ENCODE data around the gene PPFIA2. TPM values are rescaled to one million over a fixed set of nuclear protein-coding genes. Genes with fewer than 3 reads are reported as not detected.

Gene PPFIA2
- total RNA-seq, 2 donors from 2014 or later = 22.6 to 62.6 TPM

DNA sequence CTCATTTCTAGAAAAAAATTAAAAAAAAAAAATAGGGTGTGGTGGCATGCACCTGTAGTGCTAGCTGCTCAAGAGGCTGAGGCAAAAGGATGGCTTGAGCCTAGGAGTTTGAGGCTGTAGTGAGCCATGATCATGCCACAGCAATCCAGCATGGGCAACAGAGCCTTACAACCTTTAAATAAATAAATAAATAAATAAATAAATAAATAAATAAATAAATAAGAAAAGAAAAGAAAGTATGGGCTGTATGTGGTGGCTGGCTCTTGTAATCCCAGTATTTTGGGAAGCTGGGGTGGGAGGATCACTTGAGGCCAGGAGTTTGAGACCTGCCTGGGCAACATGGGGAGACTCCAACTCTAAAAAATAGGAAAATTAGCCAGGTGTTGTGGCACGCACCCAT lies 373.0 kb downstream of the PPFIA2 start:
- intact Hi-C loops (cut with DNase I) = no loop called here
- DNase-seq (ENCODE audit: low spot score) = no peak

DNA sequence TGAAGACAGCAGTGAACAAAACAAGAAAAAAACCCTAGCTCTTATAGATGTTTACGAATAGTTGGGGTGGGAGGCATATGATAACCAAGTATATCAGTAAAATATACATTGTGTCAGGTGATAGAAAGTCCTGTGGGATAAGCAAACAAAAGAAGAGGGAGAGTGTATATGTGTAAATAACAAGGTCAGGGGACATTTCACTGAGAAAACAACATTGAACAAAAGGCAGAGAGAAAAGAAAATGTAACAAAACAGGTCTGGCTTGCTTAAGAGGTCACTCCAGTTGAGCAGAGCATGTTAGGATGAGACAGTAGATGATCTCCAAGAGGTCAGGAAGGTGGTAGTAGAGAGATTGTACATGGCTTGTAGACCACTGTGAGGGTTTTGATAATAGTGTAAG lies 377.2 kb downstream of the PPFIA2 start:
- DNase-seq (ENCODE audit: low spot score) = no peak
- intact Hi-C loops (cut with DNase I) = no loop called here

DNA sequence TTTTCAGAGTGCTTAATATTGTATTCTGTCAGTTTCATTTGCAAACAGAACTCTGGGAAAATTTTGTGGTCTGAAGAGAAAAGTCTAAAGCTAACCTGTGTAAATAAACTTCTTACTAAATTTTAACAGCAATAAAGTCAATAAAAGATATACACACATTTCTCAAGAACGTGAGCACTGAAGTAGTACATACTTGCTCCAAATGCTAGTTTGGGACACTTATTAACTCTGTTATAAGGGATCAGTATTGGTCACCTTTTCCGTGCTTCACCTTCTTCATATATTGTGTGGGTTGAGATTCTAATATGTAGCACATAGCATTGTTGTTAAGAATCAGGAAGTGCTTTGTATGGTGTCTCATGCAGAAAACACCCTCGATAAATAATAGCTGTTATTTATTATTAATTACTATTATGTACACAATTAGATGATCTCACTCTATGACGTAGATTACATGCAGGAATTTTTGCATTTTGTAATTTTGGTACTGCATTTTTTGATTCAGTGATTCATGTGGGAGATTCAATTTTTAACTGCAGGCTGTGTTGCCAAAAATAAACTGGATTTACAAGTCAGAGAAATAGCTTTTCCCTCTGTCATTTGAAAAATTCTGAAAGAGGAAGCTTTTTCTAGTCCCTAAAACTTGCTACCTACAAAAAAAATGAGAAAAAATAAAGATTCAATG lies 380.4 kb downstream of the PPFIA2 start:
- no peak for DNase-seq (ENCODE audit: low spot score)
- intact Hi-C loops (cut with DNase I) = no loop called here

DNA sequence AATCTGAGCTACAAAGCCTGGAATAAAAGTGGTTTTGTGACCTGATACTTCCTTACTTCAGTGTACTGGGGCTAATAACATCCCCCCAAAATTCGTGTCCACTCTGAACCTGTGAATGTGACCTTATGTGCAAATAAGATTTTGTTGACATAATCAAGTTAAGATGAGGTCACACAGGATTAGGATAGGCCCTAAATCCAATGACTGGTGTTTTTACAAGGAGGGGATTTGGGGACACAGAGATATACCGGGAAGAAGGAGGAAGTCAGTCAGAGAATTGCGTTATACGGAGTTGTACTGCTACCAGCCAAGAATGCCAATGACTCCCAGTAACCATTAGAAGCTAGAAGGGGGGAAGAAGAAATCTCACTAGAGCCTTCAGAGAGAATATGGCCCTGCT lies 381.4 kb downstream of the PPFIA2 start:
- DNase-seq (ENCODE audit: low spot score) = no peak
- intact Hi-C loops (cut with DNase I) = no loop called here

DNA sequence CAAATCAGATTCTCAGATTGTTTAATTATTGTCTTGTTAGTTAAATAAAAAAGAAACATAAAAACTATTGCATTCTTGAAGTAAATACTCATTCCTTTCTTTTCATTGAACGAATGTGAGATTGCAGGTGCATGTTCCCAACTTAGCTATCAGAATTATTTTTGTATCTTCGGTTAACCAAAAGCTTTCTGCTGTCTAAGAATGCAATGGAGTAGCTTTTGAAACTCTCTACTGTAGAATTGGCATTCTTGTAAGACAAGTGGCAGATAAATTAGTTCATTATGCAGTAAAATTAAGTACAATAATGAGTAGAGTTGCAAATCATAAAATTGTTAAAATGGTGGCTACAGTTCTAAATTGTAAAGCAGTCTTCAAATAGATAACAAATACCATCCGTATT lies 383.2 kb downstream of the PPFIA2 start:
- no peak for DNase-seq (ENCODE audit: low spot score)
- intact Hi-C loops (cut with DNase I) = no loop called here

DNA sequence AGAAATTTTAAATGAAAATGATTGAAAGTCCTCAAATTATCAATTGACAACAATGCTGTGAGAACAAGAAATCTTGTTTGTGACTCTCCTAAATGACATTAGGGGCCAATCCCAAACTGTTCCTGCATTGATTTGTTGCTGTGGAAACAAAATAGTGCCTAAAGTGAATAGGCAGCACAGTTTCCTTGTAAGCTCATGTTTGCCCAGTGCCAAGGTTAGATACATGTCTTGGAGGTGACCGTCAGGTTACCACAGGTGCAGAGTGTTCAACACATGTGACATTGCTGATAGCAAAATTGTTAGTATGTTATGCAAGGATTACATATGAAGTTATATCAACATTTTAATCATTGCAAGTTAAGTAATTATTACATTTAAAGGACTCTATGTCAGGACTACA lies 388.7 kb downstream of the PPFIA2 start:
- DNase-seq (ENCODE audit: low spot score) = no peak
- intact Hi-C loops (cut with DNase I) = no loop called here

DNA sequence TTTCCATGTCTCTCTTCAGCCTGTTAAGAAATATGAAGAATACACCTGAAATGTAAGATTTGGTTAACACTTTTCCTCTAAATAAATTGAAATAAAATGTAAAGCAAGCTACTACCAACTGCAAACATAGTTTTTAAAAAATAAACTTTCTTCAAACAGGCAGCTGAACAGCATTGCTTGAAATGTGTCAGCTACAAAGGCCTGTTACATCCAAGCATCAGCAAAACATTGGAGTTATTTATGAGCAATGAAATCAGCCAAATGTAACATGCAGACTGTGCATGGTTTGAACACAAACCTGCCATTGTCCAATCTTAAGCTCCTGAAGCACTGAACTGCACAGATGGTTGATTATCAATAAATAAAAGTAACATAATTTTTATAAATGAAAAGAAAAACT lies 390.0 kb downstream of the PPFIA2 start:
- DNase-seq (ENCODE audit: low spot score) = no peak
- intact Hi-C loops (cut with DNase I) = no loop called here

DNA sequence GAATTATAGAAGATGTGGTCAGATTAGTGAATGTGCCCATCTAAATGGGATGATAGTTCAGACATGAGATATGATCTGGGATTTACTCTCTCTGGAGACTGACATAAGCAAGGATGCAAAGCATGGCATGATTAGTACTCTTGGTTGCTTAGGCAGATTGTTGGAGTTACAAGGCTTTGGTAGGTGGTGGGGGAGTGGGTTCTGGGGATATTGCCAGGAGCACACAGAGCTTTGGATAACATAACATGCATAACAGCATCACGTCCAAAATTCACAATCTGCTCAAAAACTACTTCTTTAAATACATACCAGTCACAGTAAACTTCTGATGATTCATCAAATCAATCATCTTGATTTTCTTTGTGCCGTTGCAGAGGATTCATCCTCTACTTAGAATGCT lies 393.9 kb downstream of the PPFIA2 start:
- no peak for DNase-seq (ENCODE audit: low spot score)
- intact Hi-C loops (cut with DNase I) = no loop called here

DNA sequence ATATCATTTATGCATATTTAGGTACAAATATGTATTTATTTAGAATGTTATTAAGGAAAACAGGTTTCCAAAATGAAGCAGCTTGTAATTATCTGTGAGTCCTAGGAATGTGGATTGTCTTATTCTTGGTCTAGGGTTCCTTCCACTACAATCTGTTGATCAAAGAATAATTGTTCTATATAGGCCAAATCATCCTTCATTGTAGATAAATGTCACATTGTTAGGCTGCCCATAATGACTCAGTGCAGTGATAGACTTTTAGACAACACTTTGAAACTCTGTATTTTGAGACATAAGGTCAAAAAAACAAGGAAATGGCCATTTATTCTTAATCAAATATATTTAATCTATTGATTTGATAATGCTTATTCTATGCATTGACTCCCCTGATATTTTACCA lies 398.2 kb downstream of the PPFIA2 start:
- intact Hi-C loops (cut with DNase I) = no loop called here
- DNase-seq (ENCODE audit: low spot score) = no peak

DNA sequence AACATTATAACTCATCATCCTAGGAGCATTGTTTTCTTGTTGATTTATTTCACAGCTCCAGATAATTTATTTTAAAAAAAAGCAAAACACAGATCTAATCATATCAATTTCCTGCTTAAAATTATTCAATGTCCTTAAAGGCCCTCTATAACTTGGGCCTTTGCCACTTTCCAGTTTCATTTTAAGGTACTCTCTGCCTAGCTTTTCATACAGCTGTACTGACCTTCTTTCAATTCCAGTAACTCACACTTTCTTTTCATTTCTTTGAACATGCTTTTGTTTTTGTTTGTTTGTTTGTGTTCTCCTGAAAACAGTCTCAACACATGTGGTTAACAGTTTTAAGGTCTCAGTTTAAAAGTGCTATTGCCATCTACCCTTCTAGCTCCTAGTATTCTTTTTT lies 399.4 kb downstream of the PPFIA2 start:
- no peak for DNase-seq (ENCODE audit: low spot score)
- intact Hi-C loops (cut with DNase I) = no loop called here

DNA sequence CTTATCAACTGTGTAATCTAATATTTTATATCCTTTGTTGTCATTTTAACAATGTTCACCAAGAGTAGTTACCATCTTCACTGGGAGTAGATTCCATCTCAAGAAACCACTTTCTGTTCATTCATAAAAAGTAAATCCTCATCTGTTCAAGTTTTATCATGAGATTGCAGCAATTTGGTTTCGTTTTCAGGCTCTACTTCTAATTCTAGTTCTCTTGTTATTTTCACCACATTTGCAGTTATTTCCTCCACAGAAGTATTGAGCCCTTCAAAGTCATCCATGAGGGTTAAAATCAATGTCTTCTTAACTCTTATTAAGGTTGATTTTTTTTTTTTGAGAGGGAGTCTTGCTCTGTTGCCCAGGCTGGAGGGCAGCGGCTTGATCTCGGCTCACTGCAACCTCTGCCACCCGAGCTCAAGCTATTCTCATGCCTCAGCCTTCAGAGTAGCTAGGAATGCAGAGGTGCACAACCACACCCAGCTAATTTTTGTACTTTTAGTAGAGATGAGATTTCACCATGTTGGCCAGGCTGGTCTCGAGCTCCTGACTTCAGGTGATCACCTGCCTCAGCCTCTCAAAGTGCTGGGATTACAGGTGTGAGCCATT lies 404.7 kb downstream of the PPFIA2 start:
- no peak for DNase-seq (ENCODE audit: low spot score)

DNA sequence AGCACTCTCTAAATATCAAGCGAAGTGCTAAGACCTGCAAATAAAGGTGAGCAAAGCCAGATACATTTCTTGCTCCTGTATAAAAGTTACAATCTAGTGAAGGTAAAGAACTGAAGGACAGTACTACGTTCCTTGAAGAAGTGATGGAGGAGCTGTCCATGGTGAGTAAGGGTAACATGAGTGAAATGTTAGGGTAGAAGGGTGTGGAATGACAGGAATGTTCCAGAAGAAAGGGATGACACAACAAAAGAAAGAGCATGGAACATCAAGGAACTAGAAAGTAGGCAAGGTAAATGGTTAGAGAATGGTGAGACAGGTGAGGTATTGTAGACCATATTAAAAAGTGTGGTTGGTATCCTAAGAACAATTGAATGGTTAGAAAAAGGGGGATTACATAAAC lies 408.8 kb downstream of the PPFIA2 start:
- intact Hi-C loops (cut with DNase I) = no loop called here
- no peak for DNase-seq (ENCODE audit: low spot score)

More for the DNA sequence above, 404.7 kb downstream of the PPFIA2 start:
- intact Hi-C loops (cut with DNase I) = no loop called here

DNA sequence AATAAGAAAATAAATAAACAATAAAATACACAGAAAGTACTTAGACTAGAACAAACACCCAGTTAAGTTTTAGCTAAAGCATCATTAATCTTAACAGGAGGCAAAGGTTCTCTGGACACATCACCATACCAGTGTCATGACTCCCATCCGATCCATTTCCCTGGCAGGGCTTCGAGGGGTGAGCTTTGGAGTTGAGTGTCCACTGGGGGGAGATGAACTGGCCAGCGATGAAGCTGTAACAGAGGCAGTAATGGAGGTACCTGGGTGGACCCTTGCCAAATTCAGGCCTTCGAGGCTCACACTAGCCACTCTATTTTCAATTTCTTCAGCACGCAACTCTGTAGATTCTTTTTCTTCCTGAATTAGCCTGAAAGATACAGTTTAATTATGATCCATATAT lies 411.7 kb downstream of the PPFIA2 start:
- intact Hi-C loops (cut with DNase I) = no loop called here
- DNase-seq (ENCODE audit: low spot score) = no peak

DNA sequence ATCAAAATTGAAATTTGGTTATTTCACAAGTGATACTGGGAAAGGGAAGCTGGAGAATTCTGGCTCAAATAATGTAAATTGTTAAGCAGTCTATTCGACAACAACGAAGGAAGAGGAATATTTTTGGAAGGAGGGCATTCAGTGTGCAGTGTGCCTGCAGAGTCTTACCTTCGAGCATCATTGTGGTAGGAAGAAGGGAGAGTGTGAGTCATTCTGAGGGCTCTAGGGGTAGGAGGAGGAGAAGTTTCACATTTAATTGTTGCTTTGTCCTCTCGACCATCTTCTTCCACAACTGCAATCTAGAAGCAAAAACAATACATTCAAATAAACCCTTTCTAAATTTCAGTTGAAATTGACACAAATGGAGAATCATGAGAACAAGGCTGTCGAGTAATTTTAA lies 418.2 kb downstream of the PPFIA2 start:
- intact Hi-C loops (cut with DNase I) = no loop called here
- no peak for DNase-seq (ENCODE audit: low spot score)

DNA sequence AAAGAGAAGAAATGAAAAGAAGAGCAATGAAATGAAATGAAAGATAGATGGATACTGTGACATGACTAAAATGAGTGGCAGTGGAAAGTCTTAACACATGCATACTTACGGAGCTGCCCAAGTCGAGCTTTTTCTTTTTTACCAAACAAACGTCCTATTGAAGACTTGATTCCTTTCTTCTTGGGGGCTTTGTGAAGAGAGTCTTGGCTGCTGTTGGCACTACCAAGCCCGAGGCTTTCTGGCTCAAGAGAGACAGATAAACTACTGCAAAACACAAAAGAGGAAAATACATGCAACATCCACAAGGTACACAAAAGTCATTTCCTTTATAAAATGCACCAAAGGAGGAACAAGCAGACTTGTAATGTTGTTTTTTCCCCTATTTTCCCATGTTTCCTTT lies 420.1 kb downstream of the PPFIA2 start:
- intact Hi-C loops (cut with DNase I) = no loop called here
- DNase-seq (ENCODE audit: low spot score) = no peak

DNA sequence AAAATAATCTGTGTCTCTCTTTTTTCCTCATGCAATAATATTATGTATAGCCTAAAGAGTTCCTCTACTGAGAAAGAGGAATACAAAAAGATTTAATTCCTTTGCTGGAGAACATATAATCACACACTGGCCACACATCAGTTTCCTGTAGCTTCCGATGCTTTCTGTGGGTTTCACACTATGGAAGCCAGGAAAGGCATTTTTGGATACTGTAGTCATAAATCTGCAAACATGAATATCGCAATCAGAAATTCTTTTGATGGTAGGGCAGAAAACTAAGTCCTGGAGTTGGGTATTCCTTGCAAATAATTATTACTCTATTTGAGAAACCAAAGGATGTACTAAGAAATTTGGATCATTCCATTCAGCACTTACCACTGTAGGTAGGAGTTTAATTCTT lies 421.3 kb downstream of the PPFIA2 start:
- no peak for DNase-seq (ENCODE audit: low spot score)
- intact Hi-C loops (cut with DNase I) = no loop called here

DNA sequence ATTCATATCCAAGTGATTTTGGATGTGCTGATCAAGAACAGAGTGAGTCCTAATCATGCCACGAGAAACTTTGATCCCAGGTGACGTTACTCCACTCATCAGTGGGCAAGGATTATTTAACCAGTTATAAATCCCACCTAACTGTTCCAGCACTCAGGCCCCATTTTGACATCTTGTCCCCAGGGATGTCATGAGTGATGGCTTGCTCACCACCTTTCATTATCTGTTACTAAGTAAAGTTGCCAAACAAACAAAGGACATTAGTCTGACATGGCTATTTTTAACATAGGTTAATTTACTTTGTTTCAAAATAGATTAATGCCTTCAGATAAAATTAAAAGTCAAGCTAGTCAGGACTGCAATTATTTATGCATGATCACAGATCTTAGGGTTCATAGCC lies 425.3 kb downstream of the PPFIA2 start:
- DNase-seq (ENCODE audit: low spot score) = no peak
- intact Hi-C loops (cut with DNase I) = no loop called here

DNA sequence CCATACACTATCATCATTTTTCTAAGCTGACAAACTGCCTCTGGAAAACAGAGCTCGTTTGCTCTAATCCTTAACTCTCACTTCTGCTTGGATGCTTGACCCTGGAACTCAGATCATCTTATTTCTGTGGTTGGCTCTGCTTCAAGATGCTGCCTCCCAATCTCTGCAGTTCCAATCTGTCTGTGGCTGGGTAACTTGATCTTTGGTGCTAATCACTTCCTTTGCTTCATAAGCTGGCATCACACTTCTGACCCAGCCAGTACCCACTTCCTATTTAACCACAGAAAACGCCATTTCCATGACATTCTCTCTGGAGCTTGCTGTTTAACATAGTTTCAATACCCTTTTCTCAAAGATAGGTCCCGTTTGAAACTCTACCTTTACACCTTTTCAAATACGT lies 427.1 kb downstream of the PPFIA2 start:
- intact Hi-C loops (cut with DNase I) = no loop called here
- no peak for DNase-seq (ENCODE audit: low spot score)

DNA sequence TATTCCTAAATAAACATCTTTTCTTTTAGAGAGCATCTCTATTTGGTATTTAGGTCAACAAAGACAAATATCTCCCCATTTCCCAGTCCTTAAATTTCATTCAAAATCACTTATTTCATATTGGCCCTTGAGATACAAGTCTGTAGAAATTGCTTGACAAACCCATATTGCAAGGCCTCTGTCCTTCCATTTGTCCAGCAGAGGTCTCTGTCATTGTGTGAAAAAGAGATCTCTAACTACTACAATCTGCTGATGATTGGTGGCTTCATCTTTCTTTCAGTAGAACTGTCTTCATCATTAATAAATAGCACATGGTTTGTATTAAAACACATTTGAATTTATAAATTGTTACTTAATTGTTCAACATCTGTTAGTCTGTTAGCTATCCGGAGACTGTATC lies 428.7 kb downstream of the PPFIA2 start:
- intact Hi-C loops (cut with DNase I) = no loop called here
- DNase-seq (ENCODE audit: low spot score) = no peak

DNA sequence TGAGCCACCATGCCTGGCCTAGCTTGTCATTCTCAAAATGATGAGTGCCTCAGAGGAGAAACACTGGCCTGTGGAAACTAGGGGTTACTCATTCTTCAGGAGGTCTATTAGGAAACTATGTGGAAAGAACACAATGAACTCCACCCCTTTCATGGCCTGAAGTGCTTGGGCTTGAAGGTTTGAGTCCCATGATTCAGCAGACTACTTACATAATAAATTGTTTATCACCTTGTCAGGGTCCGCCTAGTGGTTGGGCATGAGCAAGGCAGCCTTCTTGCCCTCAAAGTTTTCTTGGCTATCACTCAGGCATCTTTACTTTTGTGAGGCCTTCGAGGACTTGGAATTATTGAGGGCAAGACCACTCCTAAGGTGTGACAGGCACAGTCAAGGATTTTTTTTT lies 430.1 kb downstream of the PPFIA2 start:
- intact Hi-C loops (cut with DNase I) = no loop called here
- no peak for DNase-seq (ENCODE audit: low spot score)

DNA sequence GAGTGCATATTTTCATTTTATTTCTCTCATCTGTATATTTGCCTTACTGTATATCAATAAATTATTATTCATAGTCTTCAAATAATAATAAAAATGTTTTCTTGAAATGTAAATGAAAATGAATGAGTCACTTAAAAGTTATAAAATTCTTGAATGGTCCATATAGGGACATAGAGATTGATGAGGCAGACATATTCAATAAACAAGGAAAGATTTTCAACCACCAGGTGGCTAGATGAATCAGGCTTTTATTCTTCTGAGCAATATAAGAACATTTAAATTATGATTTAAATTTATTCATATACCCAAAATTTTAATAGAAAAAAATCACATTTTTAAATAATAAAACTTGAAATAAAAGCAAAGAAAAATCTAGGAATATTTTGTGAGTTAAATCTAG lies 431.7 kb downstream of the PPFIA2 start:
- no peak for DNase-seq (ENCODE audit: low spot score)
- intact Hi-C loops (cut with DNase I) = no loop called here

DNA sequence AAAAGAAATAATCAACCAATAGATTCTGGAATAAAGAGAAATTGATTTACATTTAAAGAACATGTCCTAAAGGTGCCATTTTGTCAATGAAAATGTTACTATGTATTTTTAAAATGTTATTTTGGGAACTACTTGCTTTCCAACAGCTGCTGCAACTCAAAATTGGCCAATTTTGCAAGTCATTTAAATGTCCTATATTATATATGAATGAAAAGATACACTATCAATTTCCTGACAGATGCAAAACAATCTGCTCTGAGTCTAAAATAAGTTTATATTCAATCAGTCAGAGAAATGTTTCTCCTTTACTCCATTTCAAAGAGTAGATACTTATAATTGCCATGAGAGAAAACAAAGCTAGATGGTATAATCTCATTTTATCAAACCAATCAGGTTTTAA lies 434.1 kb downstream of the PPFIA2 start:
- DNase-seq (ENCODE audit: low spot score) = no peak
- intact Hi-C loops (cut with DNase I) = no loop called here

All from posterior vena cava (tissue), 2 donors.